K562 (cell line): ENCODE measurements around the gene FAM20C. TPM values are rescaled to one million over a fixed set of nuclear protein-coding genes. Genes with fewer than 3 reads are reported as not detected.

Source experiments
- BCLAF1 ChIP-seq, 2 experiments: fragments of 450-650 bp in 1 of 2; IDR thresholded peaks; 2 replicates each; pipeline ENCODE4 v1.6.1; 2011 to 2017; ENCODE audit warnings: low read depth in 2 of 2, antibody characterized with exemption in 1 of 2, borderline replicate concordance in 1 of 2, low read length in 1 of 2, mild to moderate bottlenecking in 1 of 2, mixed read lengths in 1 of 2; ENCODE audit not compliant: control insufficient read depth in 1 of 2
- BRF1 ChIP-seq: IDR thresholded peaks from 3 replicates; pipeline ENCODE4 v1.6.1; 2011; ENCODE audit warnings: borderline replicate concordance, mild to moderate bottlenecking; ENCODE audit not compliant: insufficient read length; ENCODE audit errors: extremely low read depth
- CCNT2 ChIP-seq: IDR thresholded peaks from 2 replicates; pipeline ENCODE4 v1.6.1; 2011; ENCODE audit warnings: borderline replicate concordance, low read depth, mild to moderate bottlenecking, moderate library complexity, mixed read lengths, low read length; ENCODE audit not compliant: insufficient read length; ENCODE audit errors: extremely low read depth
- CREB5 ChIP-seq: fragments of 250-450 bp; sonication (Bioruptor Pico); IDR thresholded peaks from 2 replicates; pipeline ENCODE4 v1.5.0; 2020; ENCODE audit warnings: mild to moderate bottlenecking
- CXXC5 ChIP-seq: fragments of 250-450 bp; sonication (Bioruptor Pico); IDR thresholded peaks from 2 replicates; pipeline ENCODE4 v1.8.0; 2022; ENCODE audit warnings: inconsistent platforms, mild to moderate bottlenecking, moderate library complexity
- JUNB ChIP-seq: fragments of 450-650 bp; formaldehyde crosslinking; conservative IDR thresholded peaks from 2 replicates; pipeline ENCODE4 v1.4.0; 2020; ENCODE audit warnings: mild to moderate bottlenecking
- SLC30A9 ChIP-seq: fragments of 250-450 bp; sonication (Bioruptor Pico); IDR thresholded peaks from 2 replicates; pipeline ENCODE4 v1.8.0; 2022; ENCODE audit warnings: mild to moderate bottlenecking, moderate library complexity
- TEAD4 ChIP-seq, 2 experiments: sonication (generic) in 1 of 2; formaldehyde crosslinking in 1 of 2; IDR thresholded peaks; 2 replicates each; pipeline versions ENCODE4 v1.6.1 to v1.8.0; 2012 to 2022; ENCODE audit warnings: borderline replicate concordance in 1 of 2, inconsistent platforms in 1 of 2, low read length in 1 of 2, mild to moderate bottlenecking in 1 of 2, missing genetic modification reagents in 1 of 2
- ZNF318 ChIP-seq, 2 experiments: fragments of 450-650 bp; IDR thresholded peaks; 2 replicates each; pipeline ENCODE4 v1.6.1; 2016; ENCODE audit warnings: mild to moderate bottlenecking in 2 of 2, borderline replicate concordance in 1 of 2, low read depth in 1 of 2, moderate library complexity in 1 of 2
- polyA plus RNA-seq, 8 experiments: library from polyadenylated mRNA; depleted of rRNA in 4 of 8; stranded (reverse) in 5 of 8; unstranded in 3 of 8; fragments of >200 nt; fragmentation: Nextera tagmentation in 2 of 8; fragmentation: Illumina TruSeq in 1 of 8; extraction: Ambion mirVana in 2 of 8; extraction: Trizol in 1 of 8; gene quantifications; 2 replicates each; pipeline versions ENCODE4 v1.2.1 to v1.2.3, GENCODE V29; 2011 to 2014; ENCODE audit warnings: inconsistent platforms in 1 of 8, missing spikeins in 1 of 8
- total RNA-seq, 7 experiments: library from RNA; depleted of rRNA in 6 of 7; stranded (reverse); fragments of >200 nt in 6 of 7; fragmentation: Illumina TruSeq in 2 of 7; extraction: Trizol in 2 of 7; gene quantifications; 2 replicates each; pipeline versions ENCODE4 v1.2.1 to v1.2.3, GENCODE V29; 2011 to 2021; ENCODE audit warnings: low replicate concordance in 1 of 7

The FAM20C gene
- total and polyA plus RNA-seq, 9 of the 15 experiments (the other 6 are each of a cell fraction or from before 2014, with no cell fraction given): 0.09 TPM; not detected in 8

GRCh38 chr7:178444-178843, 13.9 kb upstream of the FAM20C start (continued):
- TF ChIP-seq BCLAF1 (IDR thresholded peaks at IDR 0.05; ENCODE audit: borderline replicate concordance in 1 of 2, control insufficient read depth in 1 of 2, low read depth in 2 of 2, low read length in 1 of 2) (no peak), JUNB (CRISPR knock-in tag) (no peak), ZNF318 (IDR thresholded peaks at IDR 0.05; ENCODE audit: borderline replicate concordance in 1 of 2, low read depth in 1 of 2) (no peak), TEAD4 (IDR thresholded peaks at IDR 0.05; ENCODE audit: low read length) (no peak), TEAD4 (CRISPR knock-in tag; IDR thresholded peaks at IDR 0.05; ENCODE audit: borderline replicate concordance) (no peak), CXXC5 (CRISPR knock-in tag) (no peak), SLC30A9 (CRISPR knock-in tag) (no peak), CREB5 (CRISPR knock-in tag) (no peak), BRF1 (no peak), CCNT2 (no peak)
- TF ChIP-seq, all 486 proteins: peak for 0
